ENCODE measurements around the gene ATP8A2. TPM values are rescaled to one million over a fixed set of nuclear protein-coding genes. Genes with fewer than 3 reads are reported as not detected.

Gene ATP8A2
- total RNA-seq, 2 donors from 2014 or later: 1.6 to 2.9 TPM

DNA sequence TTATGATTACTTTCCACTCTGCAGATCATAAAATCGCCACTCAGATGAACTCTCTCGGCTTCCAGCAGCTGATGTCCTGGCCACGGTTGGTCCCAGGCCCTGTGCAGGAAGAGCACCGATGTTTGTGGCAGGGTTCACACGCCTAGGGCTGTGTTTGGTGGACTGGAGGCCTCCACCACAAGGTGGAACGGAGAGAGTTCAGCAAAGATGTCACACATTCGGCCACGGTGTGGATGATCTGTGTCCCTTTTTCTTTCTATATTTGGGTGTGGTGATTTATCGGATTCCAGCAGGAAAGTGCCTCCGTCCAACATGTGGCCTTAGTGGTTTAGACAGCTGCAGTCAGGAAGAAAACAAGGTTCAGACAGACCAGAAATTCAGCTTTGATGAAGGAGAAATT, 680.6 kb downstream of the ATP8A2 start:
- Histone ChIP-seq H3K9ac (ENCODE audit: extremely low read depth, low read length, poor library complexity, severe bottlenecking) (no peak overlapping the region), H3K27me3 (ENCODE audit: control insufficient read depth, insufficient read depth, low read length, poor library complexity, severe bottlenecking) (peaks cover 13% of the 10 kb centered on the region), H3K4me1 (ENCODE audit: control insufficient read depth, insufficient read depth, low read length) (no peaks in the 10 kb centered on the region), H3K9me3 (ENCODE audit: control insufficient read depth, low read length) (no peaks in the 10 kb centered on the region), H3K27ac (ENCODE audit: low read depth, low read length) (no peak overlapping the region), H3K4me3 (ENCODE audit: low read length) (peak overlapping the region; percentile 92), H3K36me3 (ENCODE audit: control insufficient read depth, insufficient read depth, low read length) (peaks cover 9% of the 10 kb centered on the region)
- H3K36me3 Mint-ChIP-seq (ENCODE audit: low read depth): peaks cover 25% of the 10 kb centered on the region
- TF ChIP-seq, protein P1, sequence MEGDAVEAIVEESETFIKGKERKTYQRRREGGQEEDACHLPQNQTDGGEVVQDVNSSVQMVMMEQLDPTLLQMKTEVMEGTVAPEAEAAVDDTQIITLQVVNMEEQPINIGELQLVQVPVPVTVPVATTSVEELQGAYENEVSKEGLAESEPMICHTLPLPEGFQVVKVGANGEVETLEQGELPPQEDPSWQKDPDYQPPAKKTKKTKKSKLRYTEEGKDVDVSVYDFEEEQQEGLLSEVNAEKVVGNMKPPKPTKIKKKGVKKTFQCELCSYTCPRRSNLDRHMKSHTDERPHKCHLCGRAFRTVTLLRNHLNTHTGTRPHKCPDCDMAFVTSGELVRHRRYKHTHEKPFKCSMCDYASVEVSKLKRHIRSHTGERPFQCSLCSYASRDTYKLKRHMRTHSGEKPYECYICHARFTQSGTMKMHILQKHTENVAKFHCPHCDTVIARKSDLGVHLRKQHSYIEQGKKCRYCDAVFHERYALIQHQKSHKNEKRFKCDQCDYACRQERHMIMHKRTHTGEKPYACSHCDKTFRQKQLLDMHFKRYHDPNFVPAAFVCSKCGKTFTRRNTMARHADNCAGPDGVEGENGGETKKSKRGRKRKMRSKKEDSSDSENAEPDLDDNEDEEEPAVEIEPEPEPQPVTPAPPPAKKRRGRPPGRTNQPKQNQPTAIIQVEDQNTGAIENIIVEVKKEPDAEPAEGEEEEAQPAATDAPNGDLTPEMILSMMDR (conservative IDR thresholded peaks at IDR 0.05): no peak
- H3K4me3 Mint-ChIP-seq: peak overlapping the region; percentile 96
- peaks cover 13% of the 10 kb centered on the region for H3K27me3 Mint-ChIP-seq (ENCODE audit: insufficient read depth)
- H3K27ac Mint-ChIP-seq: no peak overlapping the region
- no peaks in the 10 kb centered on the region for H3K9me3 Mint-ChIP-seq
- peaks cover 4% of the 10 kb centered on the region for H3K4me1 Mint-ChIP-seq
- DNase-seq: no peak
- WGBS, 2 experiments (ENCODE audit: insufficient coverage in 1 of 2, insufficient read length in 1 of 2): 87 to 90% methylated on average over 8 to 10 of the region's 10 CpGs

DNA sequence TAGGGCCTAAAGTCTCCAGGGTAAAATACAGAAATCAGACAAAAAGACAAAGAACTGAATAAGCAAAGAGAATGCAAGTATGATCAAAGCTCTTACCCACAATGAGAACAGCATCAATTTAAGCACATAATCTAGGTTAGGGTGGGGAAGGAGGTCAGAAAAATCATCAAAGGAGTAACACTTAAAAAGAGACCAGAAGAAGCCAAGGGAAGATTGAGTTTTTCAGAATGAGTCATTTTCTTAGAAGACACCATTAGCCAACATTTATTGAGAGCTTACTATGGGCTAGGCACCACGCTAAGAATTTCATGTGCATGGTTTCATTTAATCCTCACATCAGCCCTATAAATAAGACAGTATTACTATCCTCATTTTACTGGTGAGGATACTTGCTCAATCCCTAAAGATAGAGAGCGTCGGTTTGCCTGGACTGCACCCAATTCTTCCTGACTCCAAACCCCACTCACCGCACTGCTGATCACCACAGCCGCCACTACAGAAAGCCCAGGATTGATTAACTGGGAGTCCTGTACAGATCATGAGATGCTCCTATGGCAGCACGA, 681.7 kb downstream of the ATP8A2 start:
- no peaks in the 10 kb centered on the region for H3K4me1 Mint-ChIP-seq
- Histone ChIP-seq H3K27ac (ENCODE audit: low read depth, low read length) (no peak overlapping the region), H3K36me3 (ENCODE audit: control insufficient read depth, insufficient read depth, low read length) (peaks cover 3% of the 10 kb centered on the region), H3K27me3 (ENCODE audit: control insufficient read depth, insufficient read depth, low read length, poor library complexity, severe bottlenecking) (peaks cover 13% of the 10 kb centered on the region), H3K9ac (ENCODE audit: extremely low read depth, low read length, poor library complexity, severe bottlenecking) (no peak overlapping the region), H3K4me3 (ENCODE audit: low read length) (no peak overlapping the region), H3K9me3 (ENCODE audit: control insufficient read depth, low read length) (no peaks in the 10 kb centered on the region), H3K4me1 (ENCODE audit: control insufficient read depth, insufficient read depth, low read length) (no peaks in the 10 kb centered on the region)
- no peak for DNase-seq
- H3K36me3 Mint-ChIP-seq (ENCODE audit: low read depth): peaks cover 15% of the 10 kb centered on the region
- TF ChIP-seq, protein P1 (conservative IDR thresholded peaks at IDR 0.05): no peak
- no peak overlapping the region for H3K4me3 Mint-ChIP-seq
- no peak overlapping the region for H3K27ac Mint-ChIP-seq
- H3K27me3 Mint-ChIP-seq (ENCODE audit: insufficient read depth): peaks cover 13% of the 10 kb centered on the region
- H3K9me3 Mint-ChIP-seq: no peaks in the 10 kb centered on the region
- 92% methylated on average over 3 to 6 of the region's 6 CpGs for WGBS, 2 experiments (ENCODE audit: insufficient coverage in 1 of 2, insufficient read length in 1 of 2)

DNA sequence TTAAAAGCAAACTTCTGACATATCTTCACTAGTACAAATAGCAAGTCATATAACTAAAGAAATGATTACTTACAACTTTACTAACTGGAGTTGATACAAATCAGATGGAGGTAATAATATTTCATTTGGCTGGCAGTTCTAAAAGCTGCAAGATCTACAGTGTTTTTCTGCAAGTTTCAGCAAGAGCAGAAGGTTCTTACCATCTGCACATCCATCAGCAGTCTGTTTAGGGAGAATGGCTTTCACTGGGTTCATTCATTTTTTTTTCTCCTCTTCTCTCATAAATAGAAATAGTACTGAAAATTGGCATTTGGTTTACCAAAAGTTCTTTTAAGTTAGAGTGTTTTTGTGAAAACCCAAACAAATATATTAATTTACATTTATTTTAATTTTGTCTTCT, 683.1 kb downstream of the ATP8A2 start:
- Mint-ChIP-seq H3K4me1 (peaks cover 5% of the 10 kb centered on the region), H3K27me3 (ENCODE audit: insufficient read depth) (peaks cover 11% of the 10 kb centered on the region), H3K4me3 (no peak overlapping the region), H3K9me3 (no peaks in the 10 kb centered on the region), H3K27ac (no peak overlapping the region), H3K36me3 (ENCODE audit: low read depth) (peaks cover 1% of the 10 kb centered on the region)
- H3K27ac ChIP-seq (ENCODE audit: low read depth, low read length): no peak overlapping the region
- no peaks in the 10 kb centered on the region for H3K9me3 ChIP-seq (ENCODE audit: control insufficient read depth, low read length)
- no peak overlapping the region for H3K4me3 ChIP-seq (ENCODE audit: low read length)
- TF ChIP-seq, protein P1 (conservative IDR thresholded peaks at IDR 0.05): no peak
- no peak for DNase-seq
- H3K27me3 ChIP-seq (ENCODE audit: control insufficient read depth, insufficient read depth, low read length, poor library complexity, severe bottlenecking): peaks cover 13% of the 10 kb centered on the region
- no peak overlapping the region for H3K9ac ChIP-seq (ENCODE audit: extremely low read depth, low read length, poor library complexity, severe bottlenecking)
- H3K4me1 ChIP-seq (ENCODE audit: control insufficient read depth, insufficient read depth, low read length): no peaks in the 10 kb centered on the region
- H3K36me3 ChIP-seq (ENCODE audit: control insufficient read depth, insufficient read depth, low read length): no peaks in the 10 kb centered on the region

All from endodermal cell (in vitro differentiated cells).